CD4-positive, alpha-beta memory T cell (primary cell): ENCODE results near the gene CD3D. TPM values are rescaled to one million over a fixed set of nuclear protein-coding genes. Genes with fewer than 3 reads are reported as not detected.

Source experiments
- CTCF ChIA-PET: fragments of 350-600 bp; sonication (Branson Sonifier 250); formaldehyde crosslinking; loops from one replicate; lab custom pipeline; 2021; ENCODE audit warnings: inconsistent platforms; ENCODE audit not compliant: partially characterized antibody; lab: Charles Lee
- POLR2A ChIA-PET: fragments of 350-600 bp; sonication (Branson Sonifier 250); formaldehyde crosslinking; loops from one replicate; lab custom pipeline; 2021; ENCODE audit not compliant: partially characterized antibody; lab: Charles Lee
- DNase-seq, 5 donors: peaks; one replicate each; pipeline versions ENCODE4 v3.0.0 to v3.0.0-alpha.2; 2020 to 2022; ENCODE audit warnings: mixed read lengths in 1 of 5
- H3K27ac ChIP-seq: one replicate; pipeline ENCODE4 v1.7.0; 2013; ENCODE audit warnings: low read depth, low read length
- H3K27me3 ChIP-seq: 2 replicates; pipeline ENCODE4 v1.7.0; 2013; ENCODE audit warnings: mild to moderate bottlenecking, low read length, moderate library complexity; ENCODE audit not compliant: insufficient read depth
- H3K36me3 ChIP-seq: 2 replicates; pipeline ENCODE4 v1.7.0; 2013; ENCODE audit warnings: mild to moderate bottlenecking, low read length, moderate library complexity; ENCODE audit not compliant: insufficient read depth
- H3K4me1 ChIP-seq: 2 replicates; pipeline ENCODE4 v1.7.0; 2013; ENCODE audit warnings: mild to moderate bottlenecking, low read length, moderate library complexity; ENCODE audit not compliant: insufficient read depth
- H3K4me3 ChIP-seq, 2 donors: one replicate each; pipeline ENCODE4 v1.7.0; 2013; ENCODE audit warnings: low read length in 2 of 2, mild to moderate bottlenecking in 1 of 2
- H3K9me3 ChIP-seq, 2 donors: one replicate each; pipeline ENCODE4 v1.7.0; 2013; ENCODE audit warnings: low read length in 2 of 2, control low read depth in 1 of 2; ENCODE audit not compliant: control insufficient read depth in 1 of 2
- H3K27ac Mint-ChIP-seq, 7 donors: one replicate each; pipeline ENCODE4 v1.8.0; 2020 to 2021; ENCODE audit warnings: mixed read lengths in 7 of 7, mild to moderate bottlenecking in 6 of 7, inconsistent platforms in 3 of 7, moderate library complexity in 3 of 7
- H3K27me3 Mint-ChIP-seq, 2 donors: one replicate each; pipeline ENCODE4 v1.8.0; 2020 to 2021; ENCODE audit warnings: mixed read lengths in 2 of 2
- H3K36me3 Mint-ChIP-seq, 2 donors: one replicate each; pipeline ENCODE4 v1.8.0; 2020 to 2021; ENCODE audit warnings: mixed read lengths in 2 of 2, inconsistent platforms in 1 of 2, mild to moderate bottlenecking in 1 of 2
- H3K4me1 Mint-ChIP-seq, 4 donors: one replicate each; pipeline ENCODE4 v1.8.0; 2020 to 2021; ENCODE audit warnings: mixed read lengths in 4 of 4, mild to moderate bottlenecking in 1 of 4
- H3K4me3 Mint-ChIP-seq, 8 donors: one replicate each; pipeline ENCODE4 v1.8.0; 2020 to 2021; ENCODE audit warnings: mixed read lengths in 8 of 8, mild to moderate bottlenecking in 7 of 8, moderate library complexity in 6 of 8, inconsistent platforms in 3 of 8
- H3K9me3 Mint-ChIP-seq, 8 donors: one replicate each; pipeline ENCODE4 v1.8.0; 2020 to 2021; ENCODE audit warnings: mixed read lengths in 8 of 8, mild to moderate bottlenecking in 5 of 8, inconsistent platforms in 3 of 8, moderate library complexity in 1 of 8
- intact Hi-C: fragments of 100-400 bp; cut with micrococcal nuclease; formaldehyde crosslinking; loops from one replicate; pipeline ENCODE4 v1.15.1; 2023
- polyA plus RNA-seq, 2 donors: library from polyadenylated mRNA; unstranded; fragments of 300-500 nt; fragmentation: Illumina TruSeq; gene quantifications; one replicate each; pipeline ENCODE4 v1.2.3, GENCODE V29; 2021
- total RNA-seq, 2 experiments: library from RNA; stranded (reverse); gene quantifications; one replicate each; pipeline ENCODE4 v1.2.3, GENCODE V29; 2021

The CD3D gene
- total RNA-seq (100 to 1,000 TPM; 338 to 343 TPM), polyA plus RNA-seq (1,000 to 10,000 TPM in 1 of 2 donors, 100 to 1,000 TPM in 1; 993 to 1,046 TPM)

DNA sequence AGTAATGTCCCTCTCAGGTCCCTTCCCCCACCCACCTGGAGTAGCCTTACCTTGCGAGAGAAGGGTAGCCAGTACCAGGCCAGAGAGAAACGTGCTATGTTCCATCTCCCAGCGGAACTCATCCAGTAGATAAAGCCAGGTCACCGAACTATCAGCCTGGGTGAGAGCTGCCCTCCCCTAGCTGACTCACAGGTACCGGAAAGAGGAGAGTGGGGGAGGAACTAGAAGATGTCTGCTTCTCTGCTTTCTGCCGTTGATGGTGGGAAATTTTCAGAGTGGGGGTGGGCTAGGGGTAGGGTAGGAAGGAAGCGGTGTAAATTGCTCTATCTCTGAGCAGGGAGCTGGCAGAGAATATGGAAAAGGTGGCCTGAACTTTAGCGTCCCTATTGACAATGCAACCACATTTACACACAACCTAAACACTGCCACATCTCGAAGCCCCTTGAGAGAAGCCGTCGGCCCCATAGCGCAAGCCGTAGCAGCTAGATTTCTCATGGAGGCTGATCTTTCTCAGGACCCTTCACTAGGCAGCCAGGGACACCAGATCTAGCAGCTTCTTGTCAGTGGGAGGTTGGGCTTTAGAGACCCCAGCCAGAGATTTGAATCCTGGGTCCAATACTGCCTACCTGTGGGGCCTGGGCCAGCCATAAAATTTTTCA lies at the start of gene CD3D:
TSS of gene CD3D (minus strand) at position 203 of the 659 bp plus-strand sequence. CDS start at position 105, 98 bp downstream.
- H3K4me1 Mint-ChIP-seq, result peaks cover 43 to 88% (median 63%) of the 10 kb centered on the region in 4 donors
- Histone ChIP-seq H3K4me1 (peaks cover 72% of the 10 kb centered on the region), H3K4me3 (peak within 1 kb of the TSS; percentile 89 to 97), H3K36me3 (peaks cover 10% of the 10 kb centered on the region), H3K9me3 (no peaks in the 10 kb centered on the region), H3K27ac (peak within 1 kb of the TSS; percentile 93), H3K27me3 (no peaks in the 10 kb centered on the region)
- peaks cover 46 to 59% of the 10 kb centered on the region in 2 donors for H3K36me3 Mint-ChIP-seq
- H3K4me3 Mint-ChIP-seq, result peak within 1 kb of the TSS; percentile 91 to 100 (median 97)
- peaks cover 0 to 2% (median 0%) of the 10 kb centered on the region in 8 donors for H3K9me3 Mint-ChIP-seq
- ChIA-PET CTCF (interaction anchor here (1.4 to 2.6 kb wide), 3 partner anchors 10 to 144 kb away, joined by 5 to 14 read pairs (median 8); no protein-coding TSS in a partner anchor), POLR2A (interaction anchor here (0.8 to 9.2 kb wide), 16 partner anchors 8 to 351 kb away, joined by 3 to 65 read pairs (median 6); partner anchors contain the start of genes ARCN1, JAML, KMT2A and MPZL3)
- intact Hi-C loops, result loop anchor here (1.0 kb wide), 1 partner anchor 37 kb away; no protein-coding TSS in a partner anchor
- peaks cover 0 to 1% of the 10 kb centered on the region in 2 donors for H3K27me3 Mint-ChIP-seq
- peak; percentile 63 to 94 (median 71) for DNase-seq
- H3K27ac Mint-ChIP-seq, result peak within 1 kb of the TSS; percentile 97 to 100 (median 99)

DNA sequence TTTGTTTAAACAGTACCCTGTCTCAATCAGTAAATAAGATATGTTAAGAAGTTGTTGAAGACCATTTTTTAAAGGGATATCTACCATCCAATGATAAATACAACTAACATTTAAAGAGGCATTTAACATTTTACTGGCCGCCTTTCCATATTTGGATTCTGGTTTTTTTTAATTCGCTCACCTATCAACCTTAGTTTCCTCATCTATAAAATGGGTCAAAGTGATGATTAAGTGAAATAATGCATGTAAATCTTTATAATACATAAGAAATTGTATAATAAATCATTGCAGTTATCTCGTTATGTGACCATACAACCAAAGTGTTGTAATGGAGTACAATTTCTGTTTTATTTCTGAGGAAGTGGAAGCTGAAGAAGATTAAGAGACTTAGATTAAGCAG lies 41.2 kb upstream of the CD3D start:
- ChIA-PET POLR2A (no interaction called here), CTCF (interaction anchor here (0.6 kb wide), 2 partner anchors 46 to 234 kb away, joined by 3 read pairs; no protein-coding TSS in a partner anchor)
- no peaks in the 10 kb centered on the region for H3K9me3 Mint-ChIP-seq
- Histone ChIP-seq H3K27ac (no peak overlapping the region), H3K9me3 (no peaks in the 10 kb centered on the region), H3K36me3 (peaks cover 96% of the 10 kb centered on the region), H3K27me3 (no peaks in the 10 kb centered on the region), H3K4me3 (no peak overlapping the region), H3K4me1 (no peaks in the 10 kb centered on the region)
- H3K4me1 Mint-ChIP-seq, result no peaks in the 10 kb centered on the region
- H3K36me3 Mint-ChIP-seq, result peaks cover 68 to 87% of the 10 kb centered on the region in 2 donors
- intact Hi-C loops, result loop anchor here (5.0 kb wide), 1 partner anchor 104 kb away; no protein-coding TSS in a partner anchor
- H3K4me3 Mint-ChIP-seq, result no peak overlapping the region
- no peak for DNase-seq
- H3K27me3 Mint-ChIP-seq, result no peaks in the 10 kb centered on the region
- H3K27ac Mint-ChIP-seq, result peak overlapping the region in 2 of 7 donors; percentile 22 to 50

DNA sequence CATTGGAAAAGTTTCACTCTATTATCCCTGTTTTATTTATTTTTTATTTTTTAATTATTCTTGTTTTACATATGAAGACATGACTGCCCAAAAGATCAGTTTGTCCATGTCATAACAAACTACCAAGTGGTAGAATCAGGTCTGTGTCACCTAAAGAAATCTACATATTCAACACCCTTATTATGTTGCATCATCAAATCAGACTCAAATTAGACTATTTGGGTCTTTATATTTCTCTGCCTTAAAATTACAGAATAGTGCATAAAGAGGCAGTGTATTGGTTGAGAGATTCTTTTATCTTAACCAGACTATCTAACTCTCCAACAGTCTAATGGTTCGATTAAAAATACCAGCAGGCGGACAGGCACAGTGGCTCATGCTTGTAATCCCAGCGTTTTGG lies 40.4 kb upstream of the CD3D start:
- peaks cover 72 to 86% of the 10 kb centered on the region in 2 donors for H3K36me3 Mint-ChIP-seq
- H3K9me3 Mint-ChIP-seq, result no peaks in the 10 kb centered on the region
- Histone ChIP-seq H3K27me3 (no peaks in the 10 kb centered on the region), H3K4me3 (no peak overlapping the region), H3K4me1 (no peaks in the 10 kb centered on the region), H3K27ac (no peak overlapping the region), H3K9me3 (no peaks in the 10 kb centered on the region), H3K36me3 (peaks cover 96% of the 10 kb centered on the region)
- no peaks in the 10 kb centered on the region for H3K4me1 Mint-ChIP-seq
- H3K27me3 Mint-ChIP-seq, result no peaks in the 10 kb centered on the region
- H3K27ac Mint-ChIP-seq, result no peak overlapping the region
- no peak for DNase-seq
- H3K4me3 Mint-ChIP-seq, result no peak overlapping the region
- ChIA-PET POLR2A (no interaction called here), CTCF (no interaction called here)
- intact Hi-C loops, result loop anchor here (5.0 kb wide), 1 partner anchor 104 kb away; no protein-coding TSS in a partner anchor

DNA sequence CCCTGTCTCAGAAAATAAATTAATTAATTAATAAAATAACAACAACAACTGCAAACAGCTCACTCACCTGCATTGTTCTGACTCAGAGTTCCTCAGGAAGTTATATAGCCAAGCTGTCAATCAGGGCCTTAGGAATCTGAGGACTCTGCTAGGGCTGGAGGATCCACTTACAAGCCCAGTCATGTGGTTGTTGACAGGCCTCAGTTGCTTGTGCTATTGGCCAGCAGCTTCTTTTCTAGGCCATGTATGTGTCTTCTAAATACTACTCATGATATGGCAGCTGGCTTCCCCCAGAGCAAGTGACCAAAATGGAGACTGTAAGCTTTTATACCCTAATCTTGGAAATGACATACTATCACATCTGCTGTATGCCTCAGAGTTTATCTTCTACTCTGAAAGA lies 38.1 kb upstream of the CD3D start:
- H3K4me3 ChIP-seq, result no peak overlapping the region
- H3K27me3 ChIP-seq, result no peaks in the 10 kb centered on the region
- H3K36me3 Mint-ChIP-seq, result peaks cover 65 to 82% of the 10 kb centered on the region in 2 donors
- peak overlapping the region in 1 of 7 donors; percentile 29 for H3K27ac Mint-ChIP-seq
- H3K27ac ChIP-seq, result no peak overlapping the region
- peaks cover 89% of the 10 kb centered on the region for H3K36me3 ChIP-seq
- H3K4me1 Mint-ChIP-seq, result no peaks in the 10 kb centered on the region
- no peak overlapping the region for H3K4me3 Mint-ChIP-seq
- ChIA-PET CTCF (interaction anchor here (1.1 kb wide), 1 partner anchor 108 kb away, joined by 3 read pairs; no protein-coding TSS in a partner anchor), POLR2A (no interaction called here)
- no peaks in the 10 kb centered on the region for H3K9me3 Mint-ChIP-seq
- intact Hi-C loops, result loop anchor here (5.0 kb wide), 1 partner anchor 107 kb away; no protein-coding TSS in a partner anchor
- no peaks in the 10 kb centered on the region for H3K4me1 ChIP-seq
- no peaks in the 10 kb centered on the region for H3K27me3 Mint-ChIP-seq
- H3K9me3 ChIP-seq, result no peaks in the 10 kb centered on the region
- no peak for DNase-seq

DNA sequence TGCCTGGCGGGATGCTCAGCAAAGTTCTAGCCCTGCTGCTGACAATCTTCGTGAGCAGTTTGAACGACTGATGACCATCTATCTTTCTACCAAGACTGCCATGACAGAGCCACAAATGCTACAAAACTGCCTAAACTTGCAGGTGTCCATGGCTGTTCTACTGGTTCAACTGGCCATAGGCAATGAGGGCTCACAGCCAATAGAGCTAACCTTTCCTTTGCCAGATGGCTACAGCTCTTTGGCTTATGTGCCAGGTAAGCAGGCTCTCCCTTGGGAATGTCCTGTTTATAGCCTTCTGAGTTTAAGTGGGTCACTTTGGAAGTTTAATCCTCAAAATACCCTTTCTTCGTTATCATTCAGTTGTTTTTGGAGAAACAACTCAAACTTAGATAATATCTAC lies 37.0 kb upstream of the CD3D start:
- H3K36me3 Mint-ChIP-seq, result peaks cover 63 to 78% of the 10 kb centered on the region in 2 donors
- H3K9me3 ChIP-seq, result no peaks in the 10 kb centered on the region
- H3K4me1 Mint-ChIP-seq, result no peaks in the 10 kb centered on the region
- peaks cover 89% of the 10 kb centered on the region for H3K36me3 ChIP-seq
- H3K4me1 ChIP-seq, result no peaks in the 10 kb centered on the region
- DNase-seq, result no peak
- no peak overlapping the region for H3K27ac Mint-ChIP-seq
- intact Hi-C loops, result no loop called here
- H3K27me3 ChIP-seq, result no peaks in the 10 kb centered on the region
- H3K27ac ChIP-seq, result no peak overlapping the region
- H3K4me3 ChIP-seq, result no peak overlapping the region
- H3K9me3 Mint-ChIP-seq, result no peaks in the 10 kb centered on the region
- H3K4me3 Mint-ChIP-seq, result no peak overlapping the region
- ChIA-PET CTCF (interaction anchor here (0.6 kb wide), 1 partner anchor 13 kb away, joined by 3 read pairs; no protein-coding TSS in a partner anchor), POLR2A (interaction anchor here (0.6 kb wide), 1 partner anchor 9 kb away, joined by 3 read pairs; no protein-coding TSS in a partner anchor)
- H3K27me3 Mint-ChIP-seq, result no peaks in the 10 kb centered on the region

DNA sequence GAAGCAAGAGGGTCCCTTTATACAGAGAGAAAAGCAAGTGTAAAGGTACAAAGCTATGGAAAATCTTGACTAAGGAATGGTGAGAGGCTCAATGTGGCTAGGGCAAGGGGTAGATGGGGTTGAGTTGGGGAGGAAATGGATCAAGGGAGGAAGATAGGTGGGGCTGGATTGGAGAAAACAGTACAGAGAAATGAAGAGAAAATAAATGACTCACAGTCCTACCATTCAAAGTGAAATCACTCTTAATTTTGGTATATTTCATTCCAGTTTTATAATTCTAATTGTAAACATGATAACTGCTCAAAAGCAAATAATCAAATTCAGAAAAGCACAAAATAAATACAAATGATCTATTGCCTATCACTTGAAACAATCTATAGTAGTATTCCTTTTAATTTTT lies 33.5 kb upstream of the CD3D start:
- H3K4me1 Mint-ChIP-seq, result no peaks in the 10 kb centered on the region
- no peak overlapping the region for H3K4me3 Mint-ChIP-seq
- Histone ChIP-seq H3K4me3 (no peak overlapping the region), H3K4me1 (no peaks in the 10 kb centered on the region), H3K36me3 (peaks cover 89% of the 10 kb centered on the region), H3K27me3 (no peaks in the 10 kb centered on the region), H3K27ac (no peak overlapping the region), H3K9me3 (no peaks in the 10 kb centered on the region)
- H3K36me3 Mint-ChIP-seq, result peaks cover 68 to 83% of the 10 kb centered on the region in 2 donors
- no peak for DNase-seq
- intact Hi-C loops, result no loop called here
- peak overlapping the region in 4 of 7 donors; percentile 2 to 82 (median 34) for H3K27ac Mint-ChIP-seq
- H3K9me3 Mint-ChIP-seq, result no peaks in the 10 kb centered on the region
- H3K27me3 Mint-ChIP-seq, result no peaks in the 10 kb centered on the region
- ChIA-PET POLR2A (no interaction called here), CTCF (interaction anchor here (1.5 kb wide), 1 partner anchor 80 kb away, joined by 6 read pairs; no protein-coding TSS in a partner anchor)

DNA sequence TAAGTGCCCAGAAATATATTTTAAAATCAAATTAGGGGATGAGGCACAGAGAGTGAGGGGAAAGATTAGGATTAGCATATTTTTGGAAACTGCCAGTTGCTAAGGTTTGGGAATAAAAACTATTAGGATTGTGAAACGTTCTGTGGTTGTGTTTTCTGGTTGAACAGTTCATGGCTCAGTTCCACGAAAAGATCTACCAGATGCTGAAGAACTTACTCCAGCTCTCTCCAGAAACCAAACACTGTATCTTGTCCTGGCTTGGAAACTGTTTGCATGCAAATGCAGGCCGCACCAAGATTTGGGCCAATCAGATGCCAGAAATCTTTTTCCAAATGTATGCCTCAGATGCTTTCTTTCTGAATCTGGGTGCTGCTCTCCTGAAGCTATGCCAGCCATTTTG lies 32.2 kb upstream of the CD3D start:
- peaks cover 0 to 2% (median 0%) of the 10 kb centered on the region in 4 donors for H3K4me1 Mint-ChIP-seq
- DNase-seq, result no peak
- no peaks in the 10 kb centered on the region for H3K27me3 Mint-ChIP-seq
- H3K9me3 Mint-ChIP-seq, result no peaks in the 10 kb centered on the region
- ChIA-PET CTCF (interaction anchor here (0.8 to 3.0 kb wide), 5 partner anchors 11 to 149 kb away, joined by 3 to 10 read pairs (median 4); no protein-coding TSS in a partner anchor), POLR2A (no interaction called here)
- Histone ChIP-seq H3K27ac (no peak overlapping the region), H3K9me3 (no peaks in the 10 kb centered on the region), H3K27me3 (no peaks in the 10 kb centered on the region), H3K4me3 (no peak overlapping the region), H3K36me3 (peaks cover 88% of the 10 kb centered on the region), H3K4me1 (no peaks in the 10 kb centered on the region)
- H3K36me3 Mint-ChIP-seq, result peaks cover 76 to 86% of the 10 kb centered on the region in 2 donors
- peak overlapping the region in 1 of 7 donors; percentile 61 for H3K27ac Mint-ChIP-seq
- no peak overlapping the region for H3K4me3 Mint-ChIP-seq
- intact Hi-C loops, result no loop called here
